ENCODE results near the gene NUDT4. TPM values are rescaled to one million over a fixed set of nuclear protein-coding genes. Genes with fewer than 3 reads are reported as not detected.

Gene NUDT4
- total RNA-seq, 4 donors from 2014 or later = 54.4 to 84.3 (median 69.9) TPM

GRCh38 chr12:93456077-93456476 lies 78.4 kb downstream of the NUDT4 start:
- Histone ChIP-seq H3K9me3 (no peaks in the 10 kb centered on the region), H3K36me3 (no peaks in the 10 kb centered on the region), H3K27ac (no peak overlapping the region), H3K4me3 (no peak overlapping the region), H3K4me1 (no peaks in the 10 kb centered on the region), H3K27me3 (no peaks in the 10 kb centered on the region)
- 60 to 62% methylated on average over 2 of the region's 2 CpGs for WGBS, 2 donors
- DNase-seq (ENCODE audit: low spot score in 2 of 2) = no peak
- TF ChIP-seq POLR2A (IDR thresholded peaks at IDR 0.05) (no peak), CTCF (IDR thresholded peaks at IDR 0.05) (no peak), EP300 (IDR thresholded peaks at IDR 0.05) (no peak)

Other genes with a start within 250 kb of the NUDT4 start
- 10 to 100 TPM; 20.8 to 31.0 (median 29.4) TPM for gene UBE2N, start 64.0 kb downstream of the NUDT4 start, total RNA-seq
- gene MRPL42, start 89.6 kb downstream of the NUDT4 start, total RNA-seq = 10 to 100 TPM; 19.7 to 27.3 (median 22.8) TPM
- 10 to 100 TPM; 18.8 to 76.8 (median 42.0) TPM for gene SOCS2, start 194.8 kb downstream of the NUDT4 start, total RNA-seq

Measured in tibial nerve (tissue), 4 donors.